Cerebellar cortex (tissue), 1 donor: ENCODE measurements around the gene RFESD.
"Not testable (repeated sequence)": the region's sequence is repeated elsewhere in the genome, so short reads cannot be mapped to it uniquely, and the experiment has no call there.

Source experiments
- DNase-seq: peaks from one replicate; pipeline ENCODE4 v3.0.0-alpha.2; 2015; ENCODE audit warnings: low spot score

Gene RFESD

DNA sequence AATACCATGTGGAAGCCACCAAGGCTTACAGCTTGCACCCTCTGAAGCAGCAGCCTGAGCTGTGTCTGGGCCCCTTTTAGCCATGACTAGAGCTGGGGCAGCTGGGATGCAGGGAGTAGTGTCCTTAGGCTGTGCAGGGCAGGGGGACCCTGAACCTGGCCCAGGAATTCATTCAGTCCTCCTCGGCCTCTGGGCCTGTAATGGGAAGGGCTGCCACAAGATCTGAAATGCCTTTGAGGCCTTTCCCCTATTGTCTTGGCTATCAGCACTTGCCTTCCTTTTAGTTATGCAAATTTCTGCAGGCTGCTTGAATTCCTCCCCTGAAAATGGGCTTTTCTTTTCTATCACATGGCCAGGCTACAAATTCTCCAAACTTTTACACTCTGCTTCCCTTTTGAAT, 17.6 kb upstream of the RFESD start:
- DNase-seq: no peak

DNA sequence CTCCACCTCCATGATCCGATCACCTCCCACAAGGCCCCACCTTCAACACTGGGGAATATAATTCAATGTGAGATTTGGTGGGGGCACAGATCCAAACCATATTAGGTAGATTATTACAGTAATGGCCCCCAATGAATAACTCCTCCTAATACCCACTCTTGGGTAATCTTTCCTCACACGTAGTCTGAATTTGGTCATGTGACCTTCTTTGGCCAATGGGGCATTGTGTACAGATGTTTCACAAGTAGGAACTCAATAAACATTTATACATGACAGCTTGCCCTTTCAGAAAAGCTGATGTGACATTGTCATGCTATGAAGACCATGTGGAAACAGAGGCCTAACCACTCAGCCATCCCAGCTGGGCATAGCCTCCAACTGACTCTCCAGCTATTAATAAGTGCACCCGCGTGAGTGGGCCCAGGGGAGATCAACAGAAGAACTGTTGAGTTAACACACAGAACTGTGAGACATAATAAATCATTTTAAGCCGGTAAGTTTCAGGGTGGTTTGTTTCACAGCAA, 16.1 kb upstream of the RFESD start:
- DNase-seq: no peak

- no peak for DNase-seq
Observed at GRCh38 chr5:95631255-95631958, 15.2 kb upstream of the RFESD start.

DNA sequence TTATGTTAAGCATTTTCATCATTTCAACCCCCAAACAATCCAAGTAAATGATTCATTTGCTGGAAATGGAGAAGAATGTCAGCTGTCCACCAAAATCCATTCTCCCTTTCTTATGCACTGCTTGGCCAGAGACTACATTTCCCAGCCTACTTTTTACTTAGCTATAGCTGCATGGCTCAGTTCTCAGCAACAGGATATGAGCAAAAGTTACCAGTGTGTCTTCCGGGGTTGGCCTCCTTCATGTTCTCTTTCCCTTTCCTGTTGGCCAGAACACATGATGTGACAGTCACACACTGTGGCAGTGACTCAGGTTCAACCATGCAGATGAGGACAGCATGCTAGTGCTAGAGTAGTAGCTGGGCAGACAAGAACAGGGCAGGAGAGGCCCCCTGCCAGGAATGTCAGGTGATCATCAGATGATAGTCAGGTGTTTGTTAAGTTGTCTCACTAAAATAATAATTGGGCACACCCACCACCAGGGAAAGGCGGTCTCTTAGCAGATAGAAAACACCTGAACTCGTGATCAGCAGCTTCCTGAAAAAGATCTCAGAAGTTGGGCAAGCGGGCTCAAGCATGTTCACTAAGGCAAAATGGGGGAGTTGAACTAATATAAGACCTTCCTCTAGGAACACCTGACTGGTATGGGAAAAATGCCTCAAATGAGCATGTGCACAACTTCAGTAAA, 14.4 kb upstream of the RFESD start:
- DNase-seq: no peak

GRCh38 chr5:95632942-95633341, 13.6 kb upstream of the RFESD start:
- not testable (repeated sequence) for DNase-seq

DNA sequence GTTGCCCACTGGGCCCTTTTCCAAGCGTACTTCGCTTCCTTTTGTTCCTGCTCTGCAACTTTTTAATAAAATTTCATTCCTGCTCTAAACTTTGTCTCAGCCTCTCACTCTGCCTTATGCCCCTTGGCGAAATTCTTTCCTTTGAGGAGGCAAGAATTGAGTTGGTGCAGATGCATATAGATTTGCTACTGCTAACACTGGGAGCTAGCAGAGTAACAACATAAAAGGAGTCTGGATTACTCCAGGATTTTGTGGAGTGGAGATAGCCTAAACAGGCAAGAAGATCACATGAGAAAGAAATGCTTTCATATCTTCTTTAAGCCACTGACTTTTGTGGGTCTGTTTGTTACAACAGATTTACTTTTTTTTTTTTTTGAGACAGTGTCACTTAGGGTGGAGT, 12.9 kb upstream of the RFESD start:
- DNase-seq: no peak

DNA sequence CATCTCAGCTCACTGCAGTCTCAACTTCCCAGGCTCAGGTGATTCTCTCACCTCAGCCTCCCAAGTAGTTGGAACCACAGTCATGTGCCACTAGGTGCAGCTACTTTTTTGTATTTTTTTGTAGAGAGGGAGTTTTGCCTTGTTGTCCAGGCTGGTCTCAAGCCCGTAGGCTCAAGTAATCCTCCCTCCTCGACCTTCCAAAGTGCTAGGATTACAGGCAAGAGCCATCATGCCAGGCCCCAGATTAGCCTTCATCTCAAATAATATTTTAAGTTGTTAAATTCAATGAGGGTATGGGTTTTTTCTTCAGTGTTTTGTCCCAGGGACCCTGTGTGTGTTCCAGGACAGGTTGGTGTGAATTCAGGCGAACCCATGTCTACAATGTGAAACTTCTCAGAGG, 12.5 kb upstream of the RFESD start:
- no peak for DNase-seq

DNA sequence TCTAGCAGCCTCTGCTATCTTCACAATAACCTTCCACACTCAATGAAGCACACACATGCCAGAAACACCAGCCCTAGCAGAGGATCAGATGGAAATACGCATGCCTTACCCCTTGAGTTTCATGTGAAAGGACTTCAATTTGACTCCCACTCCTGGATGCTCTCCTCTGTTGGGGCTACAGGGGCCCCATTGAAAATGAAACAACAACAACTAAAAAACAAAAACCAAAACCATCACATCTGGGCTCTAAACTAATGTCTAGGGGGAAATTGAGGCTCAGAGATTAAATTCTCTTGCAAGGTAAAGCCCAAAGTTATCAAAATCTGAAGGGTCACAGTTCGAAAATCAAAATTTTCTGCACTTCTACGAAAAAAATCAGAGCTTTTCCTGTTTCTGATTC, 7.9 kb upstream of the RFESD start:
- no peak for DNase-seq

GRCh38 chr5:95641741-95642220, 4.8 kb upstream of the RFESD start:
- no peak for DNase-seq

DNA sequence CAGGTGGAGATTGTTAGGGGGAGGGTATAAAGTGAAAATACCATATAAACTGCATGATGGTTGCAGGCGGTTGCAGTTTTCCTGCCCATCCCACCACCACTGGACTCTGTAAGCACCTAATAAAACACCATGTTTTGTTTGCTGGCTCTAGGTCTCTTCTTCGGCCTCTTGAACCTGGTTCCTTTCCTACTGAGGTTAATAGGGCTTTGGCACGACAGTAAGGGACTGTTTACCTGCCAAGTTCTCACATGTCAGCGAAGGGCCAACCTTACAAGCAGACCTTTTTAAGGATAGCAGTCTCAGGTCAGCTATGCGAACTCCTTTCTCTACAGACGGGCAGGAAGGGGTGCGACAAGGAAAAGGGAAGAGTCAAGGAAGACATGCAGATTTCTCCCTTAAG, 3.4 kb upstream of the RFESD start:
- DNase-seq: no peak

GRCh38 chr5:95644351-95645042, 2.1 kb upstream of the RFESD start:
- peak; percentile 81 for DNase-seq

GRCh38 chr5:95646226-95646568, 380 bp upstream of the RFESD start:
- not testable (repeated sequence) for DNase-seq

DNA sequence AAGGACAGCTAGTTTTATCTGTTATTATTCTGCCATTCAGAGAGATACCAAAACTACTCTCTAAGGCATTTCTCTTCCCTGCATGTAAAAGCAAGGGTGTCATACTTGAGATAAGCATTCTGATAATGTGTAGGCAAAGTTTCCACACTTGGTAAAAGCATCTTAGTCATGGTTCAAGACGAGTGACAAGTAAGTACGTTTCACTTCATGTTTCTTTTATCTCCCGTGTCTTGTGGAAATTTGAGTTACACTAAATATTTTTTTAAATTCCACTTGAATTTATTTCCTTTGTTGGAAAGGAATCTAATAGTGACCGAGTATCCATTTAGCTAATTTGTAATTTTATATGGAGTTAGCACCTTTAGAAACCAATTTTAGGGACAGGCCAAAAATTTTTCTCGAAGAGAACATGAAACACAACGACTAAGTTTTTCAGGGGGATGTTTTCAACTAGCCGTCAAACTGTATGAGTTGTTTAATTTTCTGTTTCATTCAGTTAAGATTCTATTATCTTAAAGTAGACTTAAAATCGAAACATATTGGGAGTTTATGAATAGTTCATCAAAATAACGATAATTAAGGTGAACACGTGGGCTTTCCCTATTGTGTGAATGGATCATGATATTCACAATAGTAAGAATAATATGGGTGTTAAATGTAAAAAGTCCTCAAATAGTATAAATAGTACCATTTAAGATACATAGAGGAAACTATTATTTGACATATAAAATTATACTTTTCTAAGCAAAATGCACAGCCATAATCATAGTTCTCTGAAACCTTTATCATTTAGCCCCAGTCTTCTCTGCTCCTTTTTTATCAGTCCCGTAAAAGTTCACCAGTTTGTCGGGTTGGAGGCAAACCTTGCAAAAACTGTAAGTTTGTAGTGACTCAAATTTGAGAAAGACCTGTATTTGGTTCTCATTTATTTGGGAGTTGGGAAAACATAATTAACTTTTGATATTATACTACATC, 1.6 kb downstream of the RFESD start:
- DNase-seq: peak; percentile 19

DNA sequence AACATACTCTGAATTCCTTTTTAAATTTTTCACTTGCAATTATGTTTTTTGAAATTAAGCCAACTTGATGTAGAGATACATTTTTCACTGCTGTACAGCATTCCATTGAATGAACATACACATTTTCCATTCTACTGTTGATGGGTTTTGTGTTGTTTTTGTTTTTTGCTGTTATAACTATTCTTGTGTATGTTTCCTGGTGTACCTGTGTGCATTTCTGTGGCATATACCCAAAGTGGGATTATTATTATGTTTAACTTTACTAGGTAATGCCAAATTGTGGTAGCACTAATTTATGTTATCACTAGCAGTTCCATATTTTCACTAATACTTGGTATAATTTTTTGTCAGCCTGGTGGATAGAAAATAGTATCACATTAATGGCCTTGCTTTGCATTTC, 2.7 kb downstream of the RFESD start:
- no peak for DNase-seq

DNA sequence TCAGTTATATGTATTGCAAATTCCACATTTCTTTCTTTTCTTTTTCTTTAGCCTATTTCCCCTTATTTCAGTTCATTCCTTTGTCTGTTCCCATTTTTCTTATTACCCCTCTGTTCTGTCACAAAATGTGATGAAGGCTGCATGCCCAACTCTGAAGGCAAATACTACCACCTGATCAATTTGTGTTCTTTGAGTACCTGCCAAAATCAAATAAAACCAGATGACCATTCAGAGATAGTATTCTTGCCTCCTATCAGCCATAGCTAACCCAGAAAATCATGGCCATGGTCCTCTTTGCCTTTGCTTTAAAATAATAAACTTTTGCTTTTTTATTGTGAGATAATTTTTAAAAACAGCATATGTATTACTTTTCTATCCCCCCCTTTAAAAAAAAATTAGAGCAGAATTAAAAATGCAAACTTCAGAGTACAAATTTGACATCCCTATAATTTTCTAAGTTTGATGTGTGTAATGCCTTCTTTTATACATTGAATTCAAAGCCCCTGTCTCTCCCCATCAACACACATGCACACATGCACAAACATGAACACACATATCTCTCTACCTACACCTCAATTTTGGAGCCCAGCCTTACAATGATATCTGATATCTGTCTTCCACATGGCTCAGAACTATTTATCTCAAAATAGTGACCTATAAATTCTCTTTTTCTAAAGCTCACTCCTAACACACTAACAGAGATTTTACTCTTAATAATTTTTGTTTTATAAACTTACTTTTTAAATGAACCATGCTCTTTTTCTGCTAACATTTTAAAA, 3.5 kb downstream of the RFESD start:
- DNase-seq: no peak

DNA sequence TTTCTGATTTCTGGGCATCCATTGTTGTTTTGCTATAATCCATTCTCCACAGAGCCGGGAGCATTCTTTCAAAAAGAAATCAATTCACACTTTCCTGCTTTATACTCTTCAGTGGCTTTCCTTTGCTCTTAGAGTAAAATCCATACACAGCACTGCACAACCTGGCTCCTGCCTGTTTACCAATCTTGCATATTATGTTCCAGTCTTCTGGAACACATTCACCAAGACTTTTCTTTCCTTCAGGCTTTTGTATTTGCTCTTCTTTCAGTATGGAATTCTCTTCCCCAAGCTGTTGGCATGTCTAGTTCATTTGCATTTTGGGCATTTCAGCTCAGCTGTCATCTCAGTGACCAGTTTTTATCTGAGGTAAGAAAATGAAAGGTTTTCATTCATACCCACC, 6.3 kb downstream of the RFESD start:
- no peak for DNase-seq

- DNase-seq: no peak
Observed at GRCh38 chr5:95654196-95654595, 7.6 kb downstream of the RFESD start.

- no peak for DNase-seq
Observed at GRCh38 chr5:95655575-95655974, 9.0 kb downstream of the RFESD start.

DNA sequence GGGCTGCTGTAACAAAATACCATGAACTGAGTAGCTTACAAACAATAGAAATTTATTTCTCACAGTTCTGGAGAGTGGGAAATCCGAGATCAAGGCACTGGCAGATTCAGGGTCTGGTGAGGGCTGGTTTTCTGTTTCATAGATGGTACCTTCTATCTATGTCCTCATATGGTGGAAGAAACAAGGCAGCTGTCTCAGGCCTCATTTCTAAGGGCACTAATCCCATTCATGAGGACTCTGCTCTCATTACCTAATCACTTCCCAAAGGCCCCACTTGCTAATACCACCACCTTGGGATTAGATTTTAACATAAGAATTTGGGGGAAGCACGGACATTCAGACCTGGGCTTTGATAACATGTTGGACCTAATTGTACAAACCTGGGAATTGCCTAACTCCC, 13.5 kb downstream of the RFESD start:
- DNase-seq: no peak

GRCh38 chr5:95662946-95663345, 16.4 kb downstream of the RFESD start:
- DNase-seq: no peak

DNA sequence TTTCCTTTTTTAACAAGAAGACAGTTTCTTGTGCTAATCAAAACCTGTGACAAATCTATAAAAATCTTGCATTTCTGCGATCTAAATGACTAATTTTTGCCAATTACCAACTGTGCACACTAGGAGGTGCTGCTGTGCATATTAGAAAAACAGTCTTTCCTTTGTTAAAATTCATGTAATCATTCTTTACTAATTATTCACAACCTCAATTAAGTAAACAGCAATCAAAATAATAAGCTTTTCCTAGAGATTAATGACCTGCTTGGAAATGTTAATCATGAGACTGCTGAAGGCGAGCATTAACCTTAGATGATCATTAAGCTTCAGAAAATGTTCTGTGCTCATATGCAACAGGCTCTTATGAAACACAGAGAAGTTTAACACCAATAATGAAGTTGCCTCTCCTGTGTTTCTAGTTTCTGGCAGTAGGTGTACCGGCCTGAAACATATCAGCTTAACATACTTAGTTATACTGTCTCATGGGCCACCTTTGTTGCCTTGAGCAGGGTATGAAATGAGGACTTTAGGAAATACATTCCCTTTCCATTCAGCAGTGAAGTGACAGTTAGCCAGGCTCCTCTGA, 17.7 kb downstream of the RFESD start:
- DNase-seq: peak; percentile 55
